Inflammatory macrophage treated with lipopolysaccharide for 1 hour (primary cell): ENCODE data around the gene FAM89B.
"Not testable (repeated sequence)": the region's sequence is repeated elsewhere in the genome, so short reads cannot be mapped to it uniquely, and the experiment has no call there.

Experiments
- DNase-seq, 2 donors: peaks; one replicate each; pipeline ENCODE4 v3.0.0-alpha.2; 2020 to 2022

The FAM89B gene

GRCh38 chr11:65558002-65558929 is 14.1 kb upstream of the FAM89B start, which contains the start of gene LTBP3:
Gene LTBP3 (minus strand): TSS chr11:65558359. CDS start chr11:65557959, 400 bp downstream.
- DNase-seq = peak in 1 of 2 donors; percentile 40

- DNase-seq = no peak
Observed at GRCh38 chr11:65558930-65559509, 13.3 kb upstream of the FAM89B start.

GRCh38 chr11:65559535-65559934 is 12.8 kb upstream of the FAM89B start:
- no peak for DNase-seq

GRCh38 chr11:65559951-65560537 is 12.3 kb upstream of the FAM89B start:
- DNase-seq = no peak

GRCh38 chr11:65560555-65561418 is 11.6 kb upstream of the FAM89B start:
- DNase-seq = no peak

GRCh38 chr11:65562020-65562419 is 10.3 kb upstream of the FAM89B start:
- no peak for DNase-seq

- DNase-seq = no peak
Observed at GRCh38 chr11:65562788-65563187, 9.6 kb upstream of the FAM89B start.

GRCh38 chr11:65563601-65564000 is 8.7 kb upstream of the FAM89B start:
- peak in 1 of 2 donors; percentile 60 for DNase-seq

- DNase-seq = not testable (repeated sequence)
Observed at GRCh38 chr11:65564879-65565559, 7.3 kb upstream of the FAM89B start.

GRCh38 chr11:65565624-65566453 is 6.5 kb upstream of the FAM89B start:
- DNase-seq = no peak

GRCh38 chr11:65569164-65569972 is 3.0 kb upstream of the FAM89B start:
- no peak for DNase-seq

GRCh38 chr11:65569973-65570918 is 2.1 kb upstream of the FAM89B start, which contains the start of gene ZNRD2:
Gene ZNRD2 (plus strand): TSS chr11:65570477. CDS start chr11:65570492, 15 bp downstream.
- DNase-seq = peak; percentile 97 to 98

GRCh38 chr11:65571420-65571819 is 918 bp upstream of the FAM89B start:
- no peak for DNase-seq

GRCh38 chr11:65571940-65572339 is 398 bp upstream of the FAM89B start:
- no peak for DNase-seq

- no peak for DNase-seq
Observed at GRCh38 chr11:65573391-65574079, 1.2 kb downstream of the FAM89B start.

GRCh38 chr11:65574109-65574810 is 1.9 kb downstream of the FAM89B start:
- DNase-seq = peak; percentile 97 to 98

- DNase-seq = no peak
Observed at GRCh38 chr11:65574811-65575567, 2.7 kb downstream of the FAM89B start.
